ENCODE measurements around the gene QSOX1. TPM values are rescaled to one million over a fixed set of nuclear protein-coding genes. Genes with fewer than 3 reads are reported as not detected.

Gene QSOX1
- total RNA-seq, 1 experiment from 2014 or later: 168 TPM

GRCh38 chr1:180213401-180214170 lies 58.9 kb downstream of the QSOX1 start:
- DNase-seq (ENCODE audit: low read depth): peak; percentile 50

DNA sequence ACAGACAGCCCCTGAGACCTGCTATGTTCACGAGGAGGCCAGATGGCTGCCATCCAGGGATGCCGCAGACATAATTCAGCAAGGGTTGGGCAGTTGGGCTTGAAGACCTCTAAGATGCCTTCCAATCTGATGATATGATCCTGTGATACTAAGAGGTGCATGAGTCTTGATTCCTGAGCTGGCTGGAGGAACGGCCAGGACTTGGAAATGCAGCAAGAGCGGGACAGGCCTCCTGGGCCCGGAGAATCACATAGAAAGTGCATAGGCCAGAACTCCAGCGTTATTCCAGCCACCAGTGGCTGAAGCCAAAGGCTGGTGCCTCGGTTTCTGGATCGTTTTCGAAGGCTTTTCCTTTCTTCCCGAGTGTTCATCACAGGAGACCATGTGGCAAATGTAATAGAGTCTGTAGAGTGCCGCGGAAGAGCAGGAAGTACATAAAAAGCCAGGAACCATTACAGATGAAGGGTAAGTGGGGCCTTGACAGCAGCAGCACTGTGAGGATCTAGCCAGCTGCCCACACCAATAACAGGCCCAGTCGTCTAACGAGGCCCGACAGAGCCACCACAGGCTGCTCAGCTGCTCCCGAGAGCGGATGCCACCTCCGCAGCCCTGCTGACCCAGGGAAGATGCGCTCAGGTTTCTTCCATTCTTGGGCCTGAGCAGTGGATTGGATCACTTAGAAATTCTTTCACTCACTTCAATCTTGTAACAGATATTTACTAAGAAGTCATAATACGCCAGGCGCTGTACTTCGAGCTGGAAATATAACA lies 61.4 kb downstream of the QSOX1 start:
- no peak for DNase-seq (ENCODE audit: low read depth)

DNA sequence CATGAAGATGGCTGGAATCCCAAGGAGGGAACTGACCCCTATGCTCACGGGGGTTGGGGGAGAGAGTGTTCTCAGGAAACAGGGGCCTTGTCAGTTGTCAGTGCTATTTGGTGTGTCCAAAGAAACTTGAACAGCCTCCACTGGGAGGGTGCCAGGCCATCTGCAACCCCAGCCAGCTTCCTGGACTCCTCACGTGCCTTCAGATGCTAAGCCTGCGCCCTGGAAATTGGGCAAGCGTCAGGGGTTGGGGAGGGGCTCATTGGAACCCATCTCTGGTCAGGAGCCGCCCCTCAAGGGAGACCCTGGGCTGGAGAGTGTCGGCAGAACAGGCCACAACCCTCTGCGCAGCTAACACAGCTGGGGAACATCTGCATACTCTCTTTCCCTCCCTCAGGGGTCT lies 62.3 kb downstream of the QSOX1 start:
- no peak for DNase-seq (ENCODE audit: low read depth)

- DNase-seq (ENCODE audit: low read depth): no peak
Observed at GRCh38 chr1:180218806-180219765, 64.4 kb downstream of the QSOX1 start.

DNA sequence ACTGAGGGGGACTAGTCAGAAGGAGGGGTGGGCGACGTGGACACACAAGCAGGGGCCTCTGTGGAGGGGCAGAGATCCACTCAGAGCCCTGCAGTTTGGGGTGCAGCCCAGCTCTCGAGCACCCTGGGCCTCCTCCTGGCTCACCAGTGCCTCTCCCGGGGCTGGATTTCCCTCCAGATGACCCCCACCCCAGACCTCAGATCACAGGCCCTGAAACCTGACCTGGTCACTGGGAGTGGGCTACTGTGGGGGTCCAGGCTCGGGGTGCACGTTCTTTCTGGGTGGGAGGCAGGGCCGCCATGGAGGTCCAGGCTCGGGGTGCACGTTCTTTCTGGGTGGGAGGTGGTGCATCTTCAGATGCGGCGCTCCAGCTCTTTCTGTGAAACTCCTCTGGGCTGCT lies 65.1 kb downstream of the QSOX1 start:
- no peak for DNase-seq (ENCODE audit: low read depth)

- peak; percentile 61 for DNase-seq (ENCODE audit: low read depth)
Observed at GRCh38 chr1:180221462-180221861, 66.8 kb downstream of the QSOX1 start.

GRCh38 chr1:180224902-180225301 lies 70.2 kb downstream of the QSOX1 start:
- no peak for DNase-seq (ENCODE audit: low read depth)

DNA sequence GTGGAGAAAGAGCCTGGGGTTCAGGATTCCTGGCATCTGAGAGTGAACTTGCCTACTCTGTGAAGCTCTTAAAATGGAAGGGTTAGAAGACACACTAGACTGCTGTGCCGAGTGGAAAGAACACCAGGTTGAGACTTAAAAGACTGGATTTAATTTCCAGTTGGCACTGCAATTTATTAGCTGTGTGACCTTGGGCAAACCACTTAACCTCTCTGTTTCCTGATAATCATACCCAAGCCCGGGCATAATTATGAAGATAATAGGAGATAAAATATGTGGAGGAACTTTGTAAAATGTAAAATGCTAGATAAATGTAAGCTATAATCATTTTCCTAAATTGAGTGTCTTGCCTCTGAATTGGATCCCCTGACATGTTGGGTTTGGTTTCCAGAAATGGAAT lies 70.7 kb downstream of the QSOX1 start:
- DNase-seq (ENCODE audit: low read depth): no peak

DNA sequence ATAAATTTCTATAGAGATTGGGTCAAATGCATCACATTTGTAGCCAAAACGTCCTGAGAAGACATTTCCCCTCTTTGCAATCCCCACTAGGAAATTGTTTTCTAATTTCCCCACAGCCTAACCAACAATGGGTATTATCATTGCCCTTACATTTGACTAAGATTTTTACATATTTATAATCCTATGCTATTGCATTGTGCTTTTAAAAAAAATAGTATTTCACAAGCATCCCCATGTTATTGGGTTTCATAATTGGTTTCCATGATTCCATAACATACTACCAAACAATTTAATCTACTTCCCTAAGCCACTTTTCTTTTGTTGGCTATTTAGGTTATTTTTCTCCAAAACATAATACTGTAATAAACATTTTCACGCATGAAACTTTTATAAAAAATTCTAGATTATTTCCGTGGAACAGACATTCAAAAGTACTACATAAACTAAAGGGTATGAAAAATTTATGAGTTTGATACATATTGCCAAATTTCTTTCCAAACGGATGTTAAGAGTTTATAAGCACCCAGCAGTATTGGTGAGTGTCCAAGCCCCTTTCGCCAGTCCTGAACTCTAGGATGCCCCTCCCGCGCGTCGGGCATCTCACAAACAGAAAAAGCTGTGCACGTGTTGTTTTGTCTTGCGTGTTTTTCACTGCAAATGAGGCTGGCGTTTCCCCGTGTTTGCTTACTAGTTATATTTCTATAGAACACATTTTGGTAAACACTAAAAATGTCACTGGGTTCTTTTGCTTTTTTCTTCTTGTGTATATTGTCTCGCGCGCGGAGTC lies 73.4 kb downstream of the QSOX1 start:
- DNase-seq (ENCODE audit: low read depth): no peak

GRCh38 chr1:180228648-180229482 lies 74.2 kb downstream of the QSOX1 start:
- DNase-seq (ENCODE audit: low read depth): no peak

DNA sequence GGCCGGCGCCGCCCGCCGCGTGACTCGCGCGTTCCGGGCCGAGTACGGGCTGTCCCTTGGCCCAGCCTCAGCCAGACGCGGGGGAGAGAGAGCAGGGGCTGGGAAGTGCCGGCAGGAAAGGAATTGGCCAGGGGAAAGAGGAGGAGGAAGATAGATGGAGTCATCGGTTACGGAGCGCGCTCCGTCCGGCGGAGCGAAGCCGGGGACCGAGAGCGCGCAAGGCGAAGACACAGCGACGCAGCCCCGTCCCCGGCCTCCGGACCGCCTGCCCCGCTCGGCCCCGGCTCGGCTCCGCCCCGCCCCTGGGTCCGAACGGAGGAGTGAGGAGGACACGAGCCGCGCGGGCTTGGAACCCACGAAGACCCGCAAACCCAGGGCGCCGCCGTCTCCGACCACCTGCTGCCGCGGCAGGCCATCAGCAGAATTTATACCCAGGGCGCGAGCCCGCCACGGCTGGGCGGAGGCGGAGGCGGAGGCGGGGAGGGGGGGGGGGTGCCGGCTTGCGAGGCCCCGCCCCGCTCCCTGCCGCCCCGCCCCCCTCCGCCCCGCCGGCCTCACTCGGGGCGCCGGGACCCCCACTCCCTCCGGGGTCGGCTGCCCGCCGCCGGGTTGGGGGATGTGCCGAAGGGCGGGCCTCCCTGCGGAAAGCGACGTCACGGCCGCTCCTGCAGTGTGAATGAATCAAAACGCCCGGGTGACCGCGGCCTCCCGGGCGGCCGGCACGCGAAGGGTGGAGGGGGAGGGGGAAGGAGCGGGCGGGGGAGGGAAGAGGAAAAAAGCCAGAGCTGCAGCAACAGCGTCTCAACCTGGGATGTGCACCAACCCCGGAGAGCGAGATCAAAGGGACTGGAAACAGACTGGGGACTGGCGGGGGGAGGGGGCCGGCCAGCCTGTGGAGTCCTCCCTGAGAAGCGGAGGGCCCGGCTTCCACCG lies 75.1 kb downstream of the QSOX1 start, which contains the start of gene LHX4:
Gene LHX4, plus strand, starts transcription at position 782 of the 933 bp plus-strand sequence. CDS start 266 bp downstream, outside the sequence.
- DNase-seq (ENCODE audit: low read depth): peak; percentile 17

- no peak for DNase-seq (ENCODE audit: low read depth)
Observed at GRCh38 chr1:180230416-180230790, 75.7 kb downstream of the QSOX1 start.

GRCh38 chr1:180230791-180231505 lies 76.3 kb downstream of the QSOX1 start:
- DNase-seq (ENCODE audit: low read depth): peak; percentile 31

DNA sequence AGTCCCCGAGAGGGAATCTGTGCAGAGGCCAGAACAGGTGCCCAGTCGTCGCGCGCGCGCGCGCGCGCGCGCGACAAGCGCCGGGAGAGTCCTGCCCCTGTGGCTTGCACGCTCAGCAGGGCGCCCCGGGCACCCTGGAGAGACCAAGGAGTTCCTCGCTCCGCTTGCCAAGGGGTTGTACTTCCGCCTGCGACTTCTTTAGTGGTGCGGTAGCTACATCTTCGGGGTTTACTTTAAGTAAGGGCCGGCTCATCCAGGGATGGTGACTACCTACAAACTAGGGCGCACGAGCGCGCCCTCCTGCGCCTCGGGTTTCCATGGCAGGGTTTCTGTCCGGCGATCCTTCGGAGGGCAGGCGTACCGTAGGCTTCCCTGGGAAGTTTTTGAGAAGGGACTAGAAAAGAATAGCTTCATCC lies 76.8 kb downstream of the QSOX1 start:
- peak; percentile 36 for DNase-seq (ENCODE audit: low read depth)

DNA sequence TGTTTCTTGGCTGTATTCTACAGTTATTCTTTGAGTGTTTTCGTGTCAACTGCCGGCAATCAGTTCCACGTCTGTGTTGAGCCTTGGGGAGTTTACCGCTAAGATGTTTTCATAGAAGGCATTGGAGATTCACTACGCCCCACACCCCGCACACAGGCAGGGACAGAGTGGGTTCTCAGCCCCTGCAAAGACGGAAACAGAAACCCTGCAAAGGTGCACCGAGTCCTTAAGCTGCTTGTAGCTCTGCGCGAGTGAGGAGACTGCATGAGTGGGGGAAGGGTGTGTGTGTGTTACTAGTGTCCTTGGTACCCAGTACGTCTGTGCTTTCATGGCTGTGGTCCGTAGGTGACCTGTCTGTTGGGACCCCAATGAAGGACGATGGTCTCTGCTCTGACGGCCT lies 77.3 kb downstream of the QSOX1 start:
- no peak for DNase-seq (ENCODE audit: low read depth)

DNA sequence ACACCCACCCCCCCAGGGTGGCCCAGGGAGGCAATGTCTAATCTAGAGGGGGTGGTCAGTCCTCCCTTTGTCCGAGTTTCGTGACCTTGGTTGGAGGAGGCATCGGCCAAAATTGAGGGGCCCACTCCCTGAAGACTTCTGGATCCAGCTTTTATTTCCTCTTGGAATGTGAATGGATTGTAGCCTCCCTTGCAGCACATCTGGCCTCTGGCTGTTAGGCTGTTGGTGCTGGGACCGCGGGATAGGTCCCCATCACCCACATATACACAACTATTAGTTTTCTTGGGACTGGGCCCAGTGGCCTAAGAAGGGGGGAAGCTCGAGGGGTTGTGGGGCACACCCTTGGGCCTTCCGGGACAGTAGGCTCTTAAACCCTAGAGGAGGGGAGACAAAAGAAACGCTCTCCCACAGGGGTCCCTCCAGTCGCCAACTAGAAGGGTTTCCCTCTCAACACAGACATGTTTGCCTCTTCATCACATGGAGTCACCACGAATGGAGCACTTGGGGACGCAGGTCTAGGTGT lies 77.9 kb downstream of the QSOX1 start:
- DNase-seq (ENCODE audit: low read depth): no peak

DNA sequence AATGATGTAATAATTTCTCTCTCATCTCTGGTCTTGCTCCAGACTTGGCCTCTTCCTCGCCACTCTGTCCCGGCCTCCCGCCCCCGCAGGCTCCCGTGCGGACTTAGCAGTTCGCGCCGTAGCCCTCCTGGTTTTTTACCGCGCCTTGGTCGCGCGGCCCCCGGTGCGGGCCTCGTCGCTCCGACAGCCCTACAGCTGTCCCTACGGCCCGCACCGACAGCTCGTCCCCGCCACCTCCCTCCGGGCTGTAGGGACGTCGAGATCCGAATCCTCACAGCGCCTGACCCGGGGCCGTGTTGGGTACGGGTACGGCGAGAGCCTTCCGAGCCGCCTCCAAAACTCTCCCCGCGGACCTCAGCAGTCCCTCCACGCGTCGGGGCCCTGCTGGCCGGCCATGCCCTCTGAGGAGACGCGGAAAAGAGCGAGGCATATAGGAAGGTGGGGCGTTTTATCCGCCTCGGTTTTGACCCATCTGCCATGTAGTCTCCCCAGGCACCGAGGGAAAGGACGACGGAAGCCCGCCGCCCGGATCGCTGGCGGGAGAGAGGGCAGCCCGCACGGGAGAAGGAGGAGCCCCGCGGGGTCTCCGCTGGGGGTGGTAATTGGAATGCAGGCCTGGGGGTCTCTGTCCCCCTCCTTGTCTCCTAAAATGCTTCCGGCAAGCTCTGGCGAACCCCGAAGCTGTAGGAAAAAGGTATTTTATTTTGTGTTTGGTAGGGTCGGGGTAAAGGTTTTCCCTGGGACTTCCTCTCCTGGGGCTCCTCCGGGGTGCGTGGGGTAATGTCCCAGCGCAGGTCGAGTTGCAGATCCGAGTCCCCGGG lies 78.7 kb downstream of the QSOX1 start:
- DNase-seq (ENCODE audit: low read depth): no peak

All from LHCN-M2 (cell line).